Measurements from ENCODE around the gene HEG1.
A peak's percentile ranks its signal among the peaks of the same experiment; 100 is the strongest.

DNA sequence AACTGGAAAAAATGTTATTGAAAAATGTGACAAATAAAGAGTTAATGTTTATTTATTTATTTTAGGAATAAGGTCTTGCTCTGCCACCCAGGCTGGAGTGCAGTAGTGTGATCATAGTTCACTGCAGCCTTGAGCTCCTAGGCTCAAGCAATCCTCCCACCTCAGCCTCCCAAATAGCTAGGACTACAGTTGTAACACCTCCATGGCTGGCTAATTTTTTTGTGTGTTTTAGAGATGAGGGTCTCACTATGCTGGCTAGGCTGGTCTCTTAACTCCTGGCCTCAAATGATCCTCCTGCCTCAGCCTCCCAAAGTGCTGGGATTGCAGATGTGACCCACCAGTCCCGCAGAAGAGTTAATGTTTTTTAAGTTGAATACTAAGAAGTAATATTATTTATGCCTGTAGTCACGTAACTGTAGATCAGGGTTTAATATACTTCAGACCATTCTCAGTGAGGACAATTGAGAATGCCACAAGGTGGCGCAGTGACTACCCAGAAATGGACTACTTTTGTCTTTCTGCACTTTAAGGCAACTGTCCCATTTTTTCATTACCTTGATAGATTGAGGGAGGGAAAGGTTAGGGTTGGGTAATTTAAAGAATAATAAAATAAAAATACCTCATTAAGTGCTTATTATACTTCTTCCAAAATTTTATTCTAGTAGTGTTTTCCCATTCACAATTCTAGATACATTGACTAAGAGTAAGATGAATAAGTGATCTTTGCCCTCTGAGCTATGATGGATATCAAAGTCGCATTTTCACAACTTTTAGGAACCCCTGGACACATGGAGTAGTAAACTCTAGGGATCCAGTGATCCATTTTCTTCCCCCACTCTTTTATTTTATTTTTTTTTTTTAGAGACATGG is 127.2 kb downstream of the HEG1 start:
- TF ChIP-seq, protein P1, sequence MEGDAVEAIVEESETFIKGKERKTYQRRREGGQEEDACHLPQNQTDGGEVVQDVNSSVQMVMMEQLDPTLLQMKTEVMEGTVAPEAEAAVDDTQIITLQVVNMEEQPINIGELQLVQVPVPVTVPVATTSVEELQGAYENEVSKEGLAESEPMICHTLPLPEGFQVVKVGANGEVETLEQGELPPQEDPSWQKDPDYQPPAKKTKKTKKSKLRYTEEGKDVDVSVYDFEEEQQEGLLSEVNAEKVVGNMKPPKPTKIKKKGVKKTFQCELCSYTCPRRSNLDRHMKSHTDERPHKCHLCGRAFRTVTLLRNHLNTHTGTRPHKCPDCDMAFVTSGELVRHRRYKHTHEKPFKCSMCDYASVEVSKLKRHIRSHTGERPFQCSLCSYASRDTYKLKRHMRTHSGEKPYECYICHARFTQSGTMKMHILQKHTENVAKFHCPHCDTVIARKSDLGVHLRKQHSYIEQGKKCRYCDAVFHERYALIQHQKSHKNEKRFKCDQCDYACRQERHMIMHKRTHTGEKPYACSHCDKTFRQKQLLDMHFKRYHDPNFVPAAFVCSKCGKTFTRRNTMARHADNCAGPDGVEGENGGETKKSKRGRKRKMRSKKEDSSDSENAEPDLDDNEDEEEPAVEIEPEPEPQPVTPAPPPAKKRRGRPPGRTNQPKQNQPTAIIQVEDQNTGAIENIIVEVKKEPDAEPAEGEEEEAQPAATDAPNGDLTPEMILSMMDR (IDR thresholded peaks at IDR 0.05) = peak in 5 of 7 experiments; percentile 63 to 75 (median 68)
- no peak for TF ChIP-seq POLR2A (IDR thresholded peaks at IDR 0.05)
- no peak for TF ChIP-seq EP300 (IDR thresholded peaks at IDR 0.05)
- TF ChIP-seq POLR2AphosphoS5 (IDR thresholded peaks at IDR 0.05) = peak in 1 of 3 donors; percentile 14

Data from stomach (tissue), 4 donors.